HG03575 (cell line): ENCODE measurements around the gene CCDC112.

Experiments
- ATAC-seq: cut with Tn5 transposase; IDR thresholded peaks from one replicate; pipeline ENCODE4 v1.9.1; 2021; ENCODE audit not compliant: unreplicated experiment, insufficient number of reproducible peaks, low FRiP score; ENCODE audit errors: extremely low read depth

The CCDC112 gene

DNA sequence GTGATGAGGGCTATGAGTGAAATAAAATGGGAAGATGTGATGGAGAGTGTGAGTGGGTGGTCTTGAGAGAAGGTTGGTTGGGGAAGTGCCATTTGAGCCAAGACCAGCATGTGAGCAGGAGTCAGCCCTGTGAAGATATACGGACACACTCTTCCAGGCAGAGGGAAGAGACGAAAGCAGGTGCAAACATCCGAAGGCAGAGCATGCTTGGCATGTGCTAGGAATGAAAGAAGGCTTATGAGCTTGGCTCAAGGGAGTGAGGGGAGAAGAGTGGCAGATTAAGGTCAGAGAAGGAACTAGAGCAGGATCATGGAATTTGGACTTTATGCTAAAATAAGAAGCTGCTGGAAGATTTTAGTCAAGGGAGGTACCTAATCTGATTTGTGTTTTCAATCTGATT lies 23.6 kb upstream of the CCDC112 start:
- no peak for ATAC-seq

GRCh38 chr5:115319007-115319406 lies 22.6 kb upstream of the CCDC112 start:
- ATAC-seq = no peak

- no peak for ATAC-seq
These were observed 21.3 kb upstream of the CCDC112 start for GRCh38 chr5:115317736-115318135.

DNA sequence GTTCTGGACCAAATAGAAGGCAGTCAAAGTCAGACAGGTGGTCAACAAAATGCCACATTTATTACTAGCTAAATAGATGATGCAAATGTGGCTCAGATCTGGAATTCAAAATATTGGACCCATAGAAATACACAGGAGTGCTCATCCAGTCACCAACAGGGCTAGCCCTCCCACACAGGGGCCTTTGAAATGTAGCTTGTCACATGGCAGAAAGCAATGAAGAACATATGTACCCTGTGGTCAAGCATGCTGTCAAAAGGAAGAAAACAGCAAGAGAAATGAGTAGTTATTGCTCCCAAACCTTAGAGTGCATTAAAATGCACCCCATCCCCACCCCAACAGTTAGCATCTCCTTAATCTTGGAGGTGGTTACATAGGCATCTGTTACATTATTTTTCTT lies 20.9 kb upstream of the CCDC112 start:
- ATAC-seq = no peak

DNA sequence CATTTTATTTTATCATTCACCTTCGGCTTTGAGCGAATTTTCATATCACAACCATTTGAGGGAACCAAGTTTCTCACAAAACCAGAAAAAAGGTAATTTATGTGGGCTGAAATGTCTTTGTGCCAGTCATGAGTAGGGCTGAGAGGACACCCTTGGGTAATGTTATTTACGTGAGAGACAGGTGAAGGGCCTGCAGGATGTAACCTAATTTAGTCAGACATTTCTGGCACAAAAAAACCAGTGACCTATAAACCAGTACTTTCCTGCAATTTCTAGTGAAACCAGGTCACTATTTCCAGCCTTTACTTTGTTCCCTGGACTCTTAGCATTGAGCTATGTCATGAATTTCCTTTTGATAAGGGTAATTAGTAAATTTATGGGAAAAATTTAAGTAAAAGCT lies 17.2 kb upstream of the CCDC112 start:
- ATAC-seq = no peak

DNA sequence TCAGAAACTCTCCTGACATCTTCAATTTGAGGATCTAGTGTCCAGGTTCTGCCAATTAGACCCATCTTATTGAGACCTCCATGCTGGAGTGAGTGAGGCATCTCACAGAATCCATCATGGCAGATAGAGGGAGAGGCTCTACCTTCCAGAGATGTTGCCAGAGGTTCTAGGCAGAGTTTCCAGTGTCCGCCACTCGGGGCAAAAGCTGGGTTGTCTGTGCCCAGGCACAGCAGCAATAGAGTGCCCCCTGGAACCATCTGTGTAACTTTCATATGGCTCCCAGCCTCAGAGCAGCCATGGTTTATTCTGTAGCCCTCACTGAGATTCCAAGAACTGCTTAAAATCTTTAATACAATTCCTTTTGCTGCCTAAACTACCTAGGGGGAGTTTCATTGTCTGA lies 16.6 kb upstream of the CCDC112 start:
- no peak for ATAC-seq

DNA sequence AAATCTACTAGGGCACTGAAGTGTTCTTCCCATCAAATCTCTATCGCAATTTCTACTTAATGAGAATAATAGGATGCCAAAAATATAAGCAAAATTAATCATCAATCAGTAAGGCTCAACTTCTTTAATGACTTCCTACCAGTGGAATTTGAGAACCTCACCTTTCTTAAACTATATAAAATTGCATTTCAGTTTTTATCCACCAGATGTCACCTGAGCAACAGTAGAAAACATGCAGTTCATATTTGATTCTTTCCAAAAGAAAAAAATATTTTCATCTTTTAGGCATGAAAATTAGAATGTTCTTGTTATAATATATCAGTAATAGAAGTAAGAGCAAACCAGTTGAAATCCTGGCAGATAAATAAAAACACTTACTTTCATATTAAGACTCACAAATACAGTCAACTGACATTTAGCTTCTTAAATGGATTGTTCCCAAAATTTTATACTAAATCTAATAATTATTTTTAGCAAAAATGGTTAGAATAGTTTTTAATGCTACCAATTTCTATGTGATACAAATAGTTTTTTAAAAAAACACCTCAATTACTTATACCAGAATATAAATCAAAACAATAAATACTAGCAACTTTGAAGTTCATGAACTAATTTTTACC lies 13.4 kb upstream of the CCDC112 start:
- no peak for ATAC-seq

- ATAC-seq = no peak
These were observed 12.4 kb upstream of the CCDC112 start for GRCh38 chr5:115308815-115309214.

- ATAC-seq = no peak
These were observed 9.6 kb upstream of the CCDC112 start for GRCh38 chr5:115306011-115306536.

- ATAC-seq = no peak
These were observed 8.0 kb upstream of the CCDC112 start for GRCh38 chr5:115304496-115304895.

- ATAC-seq = no peak
These were observed 2.4 kb upstream of the CCDC112 start for GRCh38 chr5:115298811-115299210.

DNA sequence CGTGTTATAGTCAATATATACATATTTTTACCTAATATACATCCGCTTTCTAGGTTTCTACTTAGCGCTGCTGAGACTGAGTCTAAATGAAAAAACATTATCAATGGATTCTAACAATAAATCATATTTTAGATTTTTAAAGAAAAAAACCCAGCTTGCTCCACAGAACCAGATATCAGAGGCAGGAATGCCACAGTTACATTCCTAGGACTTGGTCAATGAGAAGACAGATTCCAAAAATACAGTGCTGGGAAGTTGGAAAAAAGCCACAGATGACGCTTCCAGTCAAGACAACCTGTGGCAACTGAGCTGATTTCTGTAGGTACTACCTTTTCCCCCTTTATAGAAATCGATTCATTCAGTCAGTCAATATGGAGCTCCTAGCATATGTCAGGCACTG lies 577 bp upstream of the CCDC112 start:
- no peak for ATAC-seq

- ATAC-seq = no peak
These were observed 704 bp downstream of the CCDC112 start for GRCh38 chr5:115295777-115296123.

- no peak for ATAC-seq
These were observed 5.1 kb downstream of the CCDC112 start for GRCh38 chr5:115291397-115291796.

DNA sequence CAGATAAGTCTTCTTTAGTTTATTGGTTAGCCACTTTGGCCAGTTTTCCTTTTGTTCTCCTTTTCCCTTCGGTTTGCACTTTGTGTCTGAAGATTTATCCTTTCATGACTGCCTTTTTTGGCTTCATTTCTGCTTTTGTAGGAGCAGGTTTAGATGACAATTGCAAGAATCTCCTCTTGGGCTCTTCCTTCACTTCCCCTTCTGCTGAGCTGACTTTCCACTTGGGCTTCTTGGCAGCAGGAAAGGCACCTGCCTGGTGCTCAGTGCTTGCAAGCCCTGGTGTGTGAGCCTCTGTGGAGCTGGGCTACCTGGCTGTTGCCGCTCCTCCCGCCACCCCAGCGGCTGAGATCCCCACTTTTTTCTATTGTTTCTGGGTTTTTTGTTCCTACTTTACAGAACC lies 7.3 kb downstream of the CCDC112 start:
- no peak for ATAC-seq

- no peak for ATAC-seq
These were observed 12.4 kb downstream of the CCDC112 start for GRCh38 chr5:115284021-115284420.

- no peak for ATAC-seq
These were observed 14.3 kb downstream of the CCDC112 start for GRCh38 chr5:115282131-115282530.

- no peak for ATAC-seq
These were observed 21.9 kb downstream of the CCDC112 start for GRCh38 chr5:115274584-115274983.

- no peak for ATAC-seq
These were observed 24.0 kb downstream of the CCDC112 start for GRCh38 chr5:115272297-115272958.

- ATAC-seq = no peak
These were observed 25.0 kb downstream of the CCDC112 start for GRCh38 chr5:115271295-115272050.
